ENCODE results near the gene CCDC85C. TPM values are rescaled to one million over a fixed set of nuclear protein-coding genes. Genes with fewer than 3 reads are reported as not detected.

The CCDC85C gene
- total and polyA plus RNA-seq, 4 donors: 4.0 to 23.9 (median 9.6) TPM

DNA sequence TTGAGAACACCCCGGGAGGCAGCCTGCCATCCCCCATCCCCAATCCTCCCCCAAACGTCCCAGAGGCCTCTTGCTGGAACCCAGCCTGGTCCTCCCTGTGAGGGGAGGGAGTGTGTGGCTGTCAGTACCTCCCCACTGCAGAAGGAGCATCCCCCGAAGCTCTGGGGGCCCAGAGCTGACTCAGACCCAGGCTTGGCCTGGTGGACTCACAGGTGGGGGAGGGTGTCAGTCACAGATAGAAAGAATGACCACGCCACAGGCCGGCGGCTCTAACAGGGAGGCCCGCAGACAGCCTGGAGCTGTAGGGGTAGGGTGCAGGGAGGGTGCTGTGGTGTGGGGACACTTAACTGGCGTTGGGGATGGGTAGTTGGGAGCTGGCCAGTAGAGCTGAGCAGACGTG lies 46.2 kb upstream of the CCDC85C start:
- H3K9ac ChIP-seq (ENCODE audit: low read depth in 1 of 2, low read length in 2 of 2): no peak overlapping the region
- DNase-seq (ENCODE audit: low spot score): no peak
- TF ChIP-seq, protein P1, sequence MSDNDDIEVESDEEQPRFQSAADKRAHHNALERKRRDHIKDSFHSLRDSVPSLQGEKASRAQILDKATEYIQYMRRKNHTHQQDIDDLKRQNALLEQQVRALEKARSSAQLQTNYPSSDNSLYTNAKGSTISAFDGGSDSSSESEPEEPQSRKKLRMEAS (IDR thresholded peaks at IDR 0.05): no peak
- TF ChIP-seq JUND (IDR thresholded peaks at IDR 0.05) (no peak), HNF4G (IDR thresholded peaks at IDR 0.05) (no peak), FOXA1 (IDR thresholded peaks at IDR 0.05) (no peak), TAF1 (conservative IDR thresholded peaks at IDR 0.05) (no peak), EGR1 (IDR thresholded peaks at IDR 0.05; ENCODE audit: low read depth in 2 of 2) (no peak), RAD21 (IDR thresholded peaks at IDR 0.05) (no peak), GABPA (IDR thresholded peaks at IDR 0.05 in 1 of 2, conservative IDR thresholded peaks at IDR 0.05 in 1 of 2) (no peak), FOXA2 (IDR thresholded peaks at IDR 0.05) (no peak), NR2F2 (IDR thresholded peaks at IDR 0.05) (no peak), YY1 (IDR thresholded peaks at IDR 0.05) (no peak), SP1 (IDR thresholded peaks at IDR 0.05) (no peak), RXRA (IDR thresholded peaks at IDR 0.05) (no peak)
- TF ChIP-seq, protein P2, sequence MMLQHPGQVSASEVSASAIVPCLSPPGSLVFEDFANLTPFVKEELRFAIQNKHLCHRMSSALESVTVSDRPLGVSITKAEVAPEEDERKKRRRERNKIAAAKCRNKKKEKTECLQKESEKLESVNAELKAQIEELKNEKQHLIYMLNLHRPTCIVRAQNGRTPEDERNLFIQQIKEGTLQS (IDR thresholded peaks at IDR 0.05): no peak
- TF ChIP-seq, protein P3, sequence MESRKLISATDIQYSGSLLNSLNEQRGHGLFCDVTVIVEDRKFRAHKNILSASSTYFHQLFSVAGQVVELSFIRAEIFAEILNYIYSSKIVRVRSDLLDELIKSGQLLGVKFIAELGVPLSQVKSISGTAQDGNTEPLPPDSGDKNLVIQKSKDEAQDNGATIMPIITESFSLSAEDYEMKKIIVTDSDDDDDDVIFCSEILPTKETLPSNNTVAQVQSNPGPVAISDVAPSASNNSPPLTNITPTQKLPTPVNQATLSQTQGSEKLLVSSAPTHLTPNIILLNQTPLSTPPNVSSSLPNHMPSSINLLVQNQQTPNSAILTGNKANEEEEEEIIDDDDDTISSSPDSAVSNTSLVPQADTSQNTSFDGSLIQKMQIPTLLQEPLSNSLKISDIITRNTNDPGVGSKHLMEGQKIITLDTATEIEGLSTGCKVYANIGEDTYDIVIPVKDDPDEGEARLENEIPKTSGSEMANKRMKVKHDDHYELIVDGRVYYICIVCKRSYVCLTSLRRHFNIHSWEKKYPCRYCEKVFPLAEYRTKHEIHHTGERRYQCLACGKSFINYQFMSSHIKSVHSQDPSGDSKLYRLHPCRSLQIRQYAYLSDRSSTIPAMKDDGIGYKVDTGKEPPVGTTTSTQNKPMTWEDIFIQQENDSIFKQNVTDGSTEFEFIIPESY (IDR thresholded peaks at IDR 0.05): no peak
- TF ChIP-seq, protein P4, sequence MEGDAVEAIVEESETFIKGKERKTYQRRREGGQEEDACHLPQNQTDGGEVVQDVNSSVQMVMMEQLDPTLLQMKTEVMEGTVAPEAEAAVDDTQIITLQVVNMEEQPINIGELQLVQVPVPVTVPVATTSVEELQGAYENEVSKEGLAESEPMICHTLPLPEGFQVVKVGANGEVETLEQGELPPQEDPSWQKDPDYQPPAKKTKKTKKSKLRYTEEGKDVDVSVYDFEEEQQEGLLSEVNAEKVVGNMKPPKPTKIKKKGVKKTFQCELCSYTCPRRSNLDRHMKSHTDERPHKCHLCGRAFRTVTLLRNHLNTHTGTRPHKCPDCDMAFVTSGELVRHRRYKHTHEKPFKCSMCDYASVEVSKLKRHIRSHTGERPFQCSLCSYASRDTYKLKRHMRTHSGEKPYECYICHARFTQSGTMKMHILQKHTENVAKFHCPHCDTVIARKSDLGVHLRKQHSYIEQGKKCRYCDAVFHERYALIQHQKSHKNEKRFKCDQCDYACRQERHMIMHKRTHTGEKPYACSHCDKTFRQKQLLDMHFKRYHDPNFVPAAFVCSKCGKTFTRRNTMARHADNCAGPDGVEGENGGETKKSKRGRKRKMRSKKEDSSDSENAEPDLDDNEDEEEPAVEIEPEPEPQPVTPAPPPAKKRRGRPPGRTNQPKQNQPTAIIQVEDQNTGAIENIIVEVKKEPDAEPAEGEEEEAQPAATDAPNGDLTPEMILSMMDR (IDR thresholded peaks at IDR 0.05; ENCODE audit: low read depth, low read length, missing input control): no peak
- H3K27ac ChIP-seq (ENCODE audit: low read depth in 1 of 2, low read length in 2 of 2): no peak overlapping the region
- H3K27me3 ChIP-seq (ENCODE audit: control insufficient read depth in 4 of 4, insufficient read depth in 4 of 4, low read length in 3 of 4): no peaks in the 10 kb centered on the region
- H3K36me3 ChIP-seq (ENCODE audit: control insufficient read depth in 4 of 4, insufficient read depth in 3 of 4, low read depth in 1 of 4, low read length in 3 of 4): no peaks in the 10 kb centered on the region
- no peaks in the 10 kb centered on the region for H3K9me3 ChIP-seq (ENCODE audit: control insufficient read depth in 4 of 4, low read length in 3 of 4)
- peaks cover 0 to 5% (median 4%) of the 10 kb centered on the region in 4 donors for H3K4me1 ChIP-seq (ENCODE audit: control insufficient read depth in 4 of 4, insufficient read depth in 4 of 4, low read length in 3 of 4)
- H3K4me3 ChIP-seq (ENCODE audit: low read depth in 1 of 3, low read length in 3 of 3): no peak overlapping the region
- 84% methylated on average over 9 of the region's 9 CpGs for WGBS

DNA sequence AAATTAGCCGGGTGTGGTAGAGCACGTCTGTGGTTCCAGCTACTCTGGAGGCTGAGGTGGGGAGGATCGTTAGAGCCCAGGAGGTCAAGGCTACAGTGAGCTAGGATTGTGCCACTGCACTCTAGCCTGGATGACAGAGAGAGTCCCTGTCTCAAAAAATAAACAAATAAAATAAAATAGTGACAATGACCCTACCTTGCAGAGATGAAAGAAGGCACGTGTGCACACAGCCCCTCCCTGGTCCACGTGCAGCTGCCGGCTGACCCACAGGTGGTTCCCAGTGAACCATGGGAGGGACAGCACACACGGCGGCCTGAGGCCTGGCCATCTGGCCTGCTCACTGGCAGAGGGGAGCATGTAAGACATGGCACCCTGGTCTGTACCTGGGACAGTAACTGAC lies 45.6 kb upstream of the CCDC85C start:
- TF ChIP-seq FOXA1 (IDR thresholded peaks at IDR 0.05) (no peak), HNF4G (IDR thresholded peaks at IDR 0.05) (no peak), HNF4A (conservative IDR thresholded peaks at IDR 0.05) (no peak), RAD21 (IDR thresholded peaks at IDR 0.05) (no peak), TAF1 (conservative IDR thresholded peaks at IDR 0.05) (no peak), YY1 (IDR thresholded peaks at IDR 0.05) (no peak), GABPA (IDR thresholded peaks at IDR 0.05 in 1 of 2, conservative IDR thresholded peaks at IDR 0.05 in 1 of 2) (no peak)
- TF ChIP-seq, protein P4 (IDR thresholded peaks at IDR 0.05; ENCODE audit: low read depth, low read length, missing input control): no peak
- TF ChIP-seq, protein P5, sequence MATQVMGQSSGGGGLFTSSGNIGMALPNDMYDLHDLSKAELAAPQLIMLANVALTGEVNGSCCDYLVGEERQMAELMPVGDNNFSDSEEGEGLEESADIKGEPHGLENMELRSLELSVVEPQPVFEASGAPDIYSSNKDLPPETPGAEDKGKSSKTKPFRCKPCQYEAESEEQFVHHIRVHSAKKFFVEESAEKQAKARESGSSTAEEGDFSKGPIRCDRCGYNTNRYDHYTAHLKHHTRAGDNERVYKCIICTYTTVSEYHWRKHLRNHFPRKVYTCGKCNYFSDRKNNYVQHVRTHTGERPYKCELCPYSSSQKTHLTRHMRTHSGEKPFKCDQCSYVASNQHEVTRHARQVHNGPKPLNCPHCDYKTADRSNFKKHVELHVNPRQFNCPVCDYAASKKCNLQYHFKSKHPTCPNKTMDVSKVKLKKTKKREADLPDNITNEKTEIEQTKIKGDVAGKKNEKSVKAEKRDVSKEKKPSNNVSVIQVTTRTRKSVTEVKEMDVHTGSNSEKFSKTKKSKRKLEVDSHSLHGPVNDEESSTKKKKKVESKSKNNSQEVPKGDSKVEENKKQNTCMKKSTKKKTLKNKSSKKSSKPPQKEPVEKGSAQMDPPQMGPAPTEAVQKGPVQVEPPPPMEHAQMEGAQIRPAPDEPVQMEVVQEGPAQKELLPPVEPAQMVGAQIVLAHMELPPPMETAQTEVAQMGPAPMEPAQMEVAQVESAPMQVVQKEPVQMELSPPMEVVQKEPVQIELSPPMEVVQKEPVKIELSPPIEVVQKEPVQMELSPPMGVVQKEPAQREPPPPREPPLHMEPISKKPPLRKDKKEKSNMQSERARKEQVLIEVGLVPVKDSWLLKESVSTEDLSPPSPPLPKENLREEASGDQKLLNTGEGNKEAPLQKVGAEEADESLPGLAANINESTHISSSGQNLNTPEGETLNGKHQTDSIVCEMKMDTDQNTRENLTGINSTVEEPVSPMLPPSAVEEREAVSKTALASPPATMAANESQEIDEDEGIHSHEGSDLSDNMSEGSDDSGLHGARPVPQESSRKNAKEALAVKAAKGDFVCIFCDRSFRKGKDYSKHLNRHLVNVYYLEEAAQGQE (IDR thresholded peaks at IDR 0.05): no peak
- DNase-seq (ENCODE audit: low spot score): no peak
- Histone ChIP-seq H3K36me3 (ENCODE audit: control insufficient read depth in 4 of 4, insufficient read depth in 3 of 4, low read depth in 1 of 4, low read length in 3 of 4) (no peaks in the 10 kb centered on the region), H3K9me3 (ENCODE audit: control insufficient read depth in 4 of 4, low read length in 3 of 4) (no peaks in the 10 kb centered on the region), H3K9ac (ENCODE audit: low read depth in 1 of 2, low read length in 2 of 2) (no peak overlapping the region), H3K27me3 (ENCODE audit: control insufficient read depth in 4 of 4, insufficient read depth in 4 of 4, low read length in 3 of 4) (no peaks in the 10 kb centered on the region), H3K4me1 (ENCODE audit: control insufficient read depth in 4 of 4, insufficient read depth in 4 of 4, low read length in 3 of 4) (peaks cover 2 to 11% (median 7%) of the 10 kb centered on the region in 4 donors), H3K27ac (ENCODE audit: low read depth in 1 of 2, low read length in 2 of 2) (no peak overlapping the region), H3K4me3 (ENCODE audit: low read depth in 1 of 3, low read length in 3 of 3) (no peak overlapping the region)
- 78% methylated on average over 8 of the region's 8 CpGs for WGBS

All from liver (tissue), 9 donors.